ENCODE results near the gene PTPRF.

Gene PTPRF

DNA sequence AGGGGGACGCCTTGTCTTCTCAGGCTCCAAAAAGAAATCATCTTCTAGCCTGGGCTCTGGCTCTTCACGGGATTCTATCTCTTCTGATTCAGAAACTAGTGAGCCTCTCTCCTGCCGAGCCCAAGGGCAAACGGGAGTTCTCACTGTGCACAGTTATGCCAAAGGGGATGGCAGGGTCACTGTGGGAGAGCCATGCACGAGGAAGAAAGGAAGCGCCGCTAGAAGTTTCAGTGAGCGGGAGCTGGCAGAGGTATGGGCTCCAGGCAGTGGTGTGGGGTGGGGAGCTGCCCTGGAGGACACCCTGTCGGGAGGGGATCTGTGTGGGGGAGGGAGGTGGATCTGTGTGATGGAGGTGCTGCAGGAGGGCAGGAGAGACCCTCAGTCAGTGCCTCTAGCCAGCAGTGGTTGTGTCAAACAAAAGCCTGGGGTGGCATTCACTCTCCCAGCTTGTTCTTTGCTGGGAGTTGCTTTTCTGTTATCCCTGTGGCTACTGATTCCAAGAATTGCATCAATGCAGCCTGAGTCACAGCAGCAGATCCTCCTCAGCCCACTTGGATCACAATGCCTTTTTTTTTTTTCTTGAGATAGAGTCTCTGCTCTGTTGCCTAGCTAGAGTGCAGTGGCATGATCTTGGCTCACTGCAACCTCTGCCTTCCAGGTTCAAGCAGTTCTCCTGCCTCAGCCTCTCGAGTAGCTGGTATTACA, 141.1 kb downstream of the PTPRF start:
- Histone ChIP-seq H3K9ac (ENCODE audit: low read length in 2 of 2) (no peak overlapping the region), H3K36me3 (ENCODE audit: control insufficient read depth in 2 of 2, insufficient read depth in 2 of 2, low read length in 2 of 2) (peaks cover 59 to 66% of the 10 kb centered on the region in 2 donors), H3K27ac (ENCODE audit: low read length) (no peak overlapping the region)

DNA sequence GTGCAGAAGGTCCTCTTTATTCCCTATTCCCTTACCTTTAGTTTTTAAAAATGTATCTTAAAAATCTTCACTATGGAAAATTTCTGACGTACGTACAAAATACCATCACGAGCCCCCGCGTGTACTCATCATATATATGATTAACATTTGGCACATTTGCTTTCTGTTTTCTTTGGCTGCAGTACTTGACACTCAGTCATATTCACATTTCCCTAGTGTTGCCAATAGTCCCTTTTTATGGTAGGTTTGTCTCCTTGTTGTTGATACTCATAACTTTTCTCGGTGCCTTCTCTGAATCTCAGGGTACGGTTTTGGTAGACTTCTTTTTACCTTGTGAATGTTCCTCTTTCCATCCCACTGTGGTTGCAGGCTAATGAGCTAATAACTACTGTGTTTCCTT, 142.6 kb downstream of the PTPRF start:
- H3K27ac ChIP-seq (ENCODE audit: low read length): no peak overlapping the region
- H3K9me3 ChIP-seq (ENCODE audit: control insufficient read depth in 2 of 2, low read length in 2 of 2): no peaks in the 10 kb centered on the region
- H3K4me3 ChIP-seq (ENCODE audit: low read length in 2 of 2): no peak overlapping the region
- H3K36me3 ChIP-seq (ENCODE audit: control insufficient read depth in 2 of 2, insufficient read depth in 2 of 2, low read length in 2 of 2): peaks cover 47 to 57% of the 10 kb centered on the region in 2 donors
- H3K9ac ChIP-seq (ENCODE audit: low read length in 2 of 2): no peak overlapping the region
- H3K27me3 ChIP-seq (ENCODE audit: control insufficient read depth in 1 of 2, insufficient read depth in 2 of 2, low read length in 2 of 2): no peaks in the 10 kb centered on the region
- no peaks in the 10 kb centered on the region for H3K4me1 ChIP-seq (ENCODE audit: control insufficient read depth, insufficient read depth, low read length)

More for the DNA sequence above, 141.1 kb downstream of the PTPRF start:
- H3K4me1 ChIP-seq (ENCODE audit: control insufficient read depth, insufficient read depth, low read length): no peaks in the 10 kb centered on the region
- H3K4me3 ChIP-seq (ENCODE audit: low read length in 2 of 2): no peak overlapping the region
- H3K27me3 ChIP-seq (ENCODE audit: control insufficient read depth in 1 of 2, insufficient read depth in 2 of 2, low read length in 2 of 2): no peaks in the 10 kb centered on the region
- H3K9me3 ChIP-seq (ENCODE audit: control insufficient read depth in 2 of 2, low read length in 2 of 2): no peaks in the 10 kb centered on the region
